HepG2 (cell line): ENCODE data around the gene TTC31. TPM values are rescaled to one million over a fixed set of nuclear protein-coding genes. Genes with fewer than 3 reads are reported as not detected.
A peak's percentile ranks its signal among the peaks of the same experiment; 100 is the strongest.

Source experiments
- CHCHD3 ChIP-seq: sonication (generic); formaldehyde crosslinking; IDR thresholded peaks from 2 replicates; pipeline ENCODE4 v1.8.0; 2022; ENCODE audit warnings: mild to moderate bottlenecking, missing genetic modification reagents, moderate library complexity
- NR1H2 ChIP-seq: sonication (generic); formaldehyde crosslinking; IDR thresholded peaks from 2 replicates; pipeline ENCODE4 v1.8.1; 2022; ENCODE audit warnings: low read depth, missing genetic modification reagents, borderline replicate concordance
- PHF8 ChIP-seq: sonication (generic); formaldehyde crosslinking; IDR thresholded peaks from 2 replicates; pipeline ENCODE4 v1.5.0; 2020; ENCODE audit warnings: missing genetic modification reagents
- RBM22 ChIP-seq: fragments of 200-400 bp; formaldehyde crosslinking; optimal IDR thresholded peaks from 2 replicates; pipeline ENCODE3; 2017; ENCODE audit warnings: mild to moderate bottlenecking, low read length, moderate library complexity
- TAF1 ChIP-seq: sonication (generic); formaldehyde crosslinking; IDR thresholded peaks from 2 replicates; pipeline ENCODE4 v1.4.0; 2020; ENCODE audit warnings: missing genetic modification reagents
- YEATS4 ChIP-seq: sonication (generic); formaldehyde crosslinking; IDR thresholded peaks from 2 replicates; pipeline ENCODE4 v1.4.0; 2020; ENCODE audit warnings: missing genetic modification reagents, borderline replicate concordance
- ZBTB7A ChIP-seq: sonication (generic); formaldehyde crosslinking; IDR thresholded peaks from 2 replicates; pipeline ENCODE4 v1.8.0; 2022; ENCODE audit warnings: mild to moderate bottlenecking, missing genetic modification reagents
- ZNF256 ChIP-seq: sonication (generic); formaldehyde crosslinking; conservative IDR thresholded peaks from 2 replicates; pipeline ENCODE4 v1.4.0; 2020; ENCODE audit warnings: missing genetic modification reagents
- ZNF367 ChIP-seq: sonication (generic); formaldehyde crosslinking; IDR thresholded peaks from 2 replicates; pipeline ENCODE4 v1.4.0; 2020; ENCODE audit warnings: missing genetic modification reagents, borderline replicate concordance
- ZNF660 ChIP-seq: sonication (generic); formaldehyde crosslinking; IDR thresholded peaks from 2 replicates; pipeline ENCODE4 v1.5.1; 2020; ENCODE audit warnings: mild to moderate bottlenecking, low read depth, missing genetic modification reagents, borderline replicate concordance
- ZNF724P ChIP-seq: sonication (generic); formaldehyde crosslinking; IDR thresholded peaks from 2 replicates; pipeline ENCODE4 v1.8.0; 2022; ENCODE audit warnings: missing genetic modification reagents, borderline replicate concordance
- ZSCAN12 ChIP-seq: sonication (generic); formaldehyde crosslinking; IDR thresholded peaks from 2 replicates; pipeline ENCODE4 v1.9.0; 2021; ENCODE audit warnings: mild to moderate bottlenecking, missing genetic modification reagents
- polyA plus RNA-seq, 8 experiments: library from polyadenylated mRNA; depleted of rRNA in 3 of 8; stranded (reverse) in 7 of 8; unstranded in 1 of 8; fragments of >200 nt; fragmentation: Illumina TruSeq in 4 of 8; extraction: Trizol in 4 of 8; gene quantifications; 2 replicates each; pipeline versions ENCODE4 v1.2.1 to v1.2.3, GENCODE V29; 2011 to 2016; ENCODE audit warnings: low read depth in 4 of 8, missing spikeins in 1 of 8, mixed read lengths in 1 of 8; ENCODE audit not compliant: insufficient read depth in 1 of 8
- total RNA-seq, 5 experiments: library from RNA; depleted of rRNA; stranded (reverse); fragments of >200 nt; fragmentation: Illumina TruSeq; extraction: Trizol; gene quantifications; 2 replicates each; pipeline ENCODE4 v1.2.3, GENCODE V29; 2016; ENCODE audit warnings: low read depth in 1 of 5
- TF ChIP-seq, protein P1 (sequence below): sonication (generic); formaldehyde crosslinking; IDR thresholded peaks from 2 replicates; pipeline ENCODE4 v1.8.0; 2022; ENCODE audit warnings: mild to moderate bottlenecking, missing genetic modification reagents; ENCODE audit not compliant: insufficient replicate concordance
- TF ChIP-seq, protein P2 (sequence below): sonication (generic); formaldehyde crosslinking; IDR thresholded peaks from 2 replicates; pipeline ENCODE4 v1.8.0; 2023; ENCODE audit warnings: mild to moderate bottlenecking, missing genetic modification reagents
- TF ChIP-seq, protein P3 (sequence below), 2 experiments: sonication (generic) in 1 of 2; formaldehyde crosslinking in 1 of 2; IDR thresholded peaks; 2 replicates each; pipeline versions ENCODE4 v1.4.0 to v1.6.1; 2018 to 2020; ENCODE audit warnings: missing genetic modification reagents in 2 of 2, borderline replicate concordance in 1 of 2, low read depth in 1 of 2, mild to moderate bottlenecking in 1 of 2, missing biosample characterization in 1 of 2
- TF ChIP-seq, protein P4 (sequence below): sonication (generic); formaldehyde crosslinking; IDR thresholded peaks from 2 replicates; pipeline ENCODE4 v1.4.0; 2020; ENCODE audit warnings: missing genetic modification reagents
- TF ChIP-seq, protein P5 (sequence below): sonication (generic); formaldehyde crosslinking; IDR thresholded peaks from 2 replicates; pipeline ENCODE4 v1.8.1; 2023; ENCODE audit warnings: mild to moderate bottlenecking, inconsistent platforms, moderate library complexity, missing genetic modification reagents, borderline replicate concordance

Gene TTC31
- total and polyA plus RNA-seq, 2 of the 13 experiments (the other 11 are each of a cell fraction or from before 2014, with no cell fraction given): 28.3 to 39.5 TPM

DNA sequence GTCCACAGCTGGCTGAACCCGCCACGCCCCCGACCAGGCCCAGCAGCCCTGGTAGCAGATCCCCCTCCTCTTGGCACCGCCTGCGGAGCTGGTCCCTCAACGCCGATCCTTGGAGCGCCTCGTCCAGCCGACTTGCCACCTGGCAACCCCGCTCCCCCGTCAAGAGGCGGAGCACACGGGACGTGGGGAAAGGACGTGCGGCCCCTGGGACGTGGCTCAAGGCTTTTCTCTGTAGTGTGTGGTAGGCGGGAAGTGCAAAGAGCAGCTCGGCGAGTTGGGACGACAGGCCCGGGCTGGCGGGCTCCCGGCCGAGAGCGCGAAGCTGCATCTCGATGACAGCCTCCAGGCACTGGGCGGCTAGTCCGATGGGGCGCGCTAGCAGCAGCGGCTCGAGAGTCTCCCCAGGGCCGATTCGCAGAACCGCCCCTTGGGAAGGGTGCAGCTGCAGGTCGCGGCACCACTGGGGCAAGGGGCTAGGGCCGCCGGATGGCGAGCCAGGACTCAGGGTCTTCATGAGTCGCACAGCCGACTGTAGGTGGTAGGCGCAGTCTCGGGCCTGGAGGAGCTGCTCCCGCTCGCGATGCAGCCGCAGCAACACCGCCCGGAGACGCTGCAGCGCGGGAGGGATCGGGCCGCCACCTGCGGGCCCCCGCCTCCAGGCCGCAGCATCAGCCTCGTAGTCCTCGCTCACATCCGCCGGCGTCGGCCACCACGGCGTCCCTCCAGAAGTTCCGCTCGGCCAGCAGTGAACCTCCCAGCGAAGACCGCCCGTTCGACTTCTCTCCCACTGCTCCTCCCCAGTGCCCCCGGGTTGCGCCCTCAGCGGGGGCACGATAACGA lies 700 bp upstream of the TTC31 start (continued):
- TF ChIP-seq, protein P1, sequence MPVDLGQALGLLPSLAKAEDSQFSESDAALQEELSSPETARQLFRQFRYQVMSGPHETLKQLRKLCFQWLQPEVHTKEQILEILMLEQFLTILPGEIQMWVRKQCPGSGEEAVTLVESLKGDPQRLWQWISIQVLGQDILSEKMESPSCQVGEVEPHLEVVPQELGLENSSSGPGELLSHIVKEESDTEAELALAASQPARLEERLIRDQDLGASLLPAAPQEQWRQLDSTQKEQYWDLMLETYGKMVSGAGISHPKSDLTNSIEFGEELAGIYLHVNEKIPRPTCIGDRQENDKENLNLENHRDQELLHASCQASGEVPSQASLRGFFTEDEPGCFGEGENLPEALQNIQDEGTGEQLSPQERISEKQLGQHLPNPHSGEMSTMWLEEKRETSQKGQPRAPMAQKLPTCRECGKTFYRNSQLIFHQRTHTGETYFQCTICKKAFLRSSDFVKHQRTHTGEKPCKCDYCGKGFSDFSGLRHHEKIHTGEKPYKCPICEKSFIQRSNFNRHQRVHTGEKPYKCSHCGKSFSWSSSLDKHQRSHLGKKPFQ (CRISPR knock-in tag): no peak
- TF ChIP-seq RBM22 (no peak), ZBTB7A (CRISPR knock-in tag) (no peak; the same call in 1 of the 2 replicates), YEATS4 (CRISPR knock-in tag) (peak; percentile 83), TAF1 (no peak), ZNF367 (CRISPR knock-in tag) (peak; percentile 55), ZSCAN12 (CRISPR knock-in tag) (no peak), CHCHD3 (0 out of 2 replicates have a peak, but pooled peaks have one; percentile 59), ZNF724P (CRISPR knock-in tag) (peak; percentile 57), ZNF256 (CRISPR knock-in tag) (peak; percentile 75; the same call in 1 of the 2 replicates), ZNF660 (CRISPR knock-in tag) (no peak; the same call in 1 of the 2 replicates), NR1H2 (CRISPR knock-in tag) (no peak; the same call in 1 of the 2 replicates), PHF8 (no peak; the same call in 1 of the 2 replicates)
- TF ChIP-seq, protein P2, sequence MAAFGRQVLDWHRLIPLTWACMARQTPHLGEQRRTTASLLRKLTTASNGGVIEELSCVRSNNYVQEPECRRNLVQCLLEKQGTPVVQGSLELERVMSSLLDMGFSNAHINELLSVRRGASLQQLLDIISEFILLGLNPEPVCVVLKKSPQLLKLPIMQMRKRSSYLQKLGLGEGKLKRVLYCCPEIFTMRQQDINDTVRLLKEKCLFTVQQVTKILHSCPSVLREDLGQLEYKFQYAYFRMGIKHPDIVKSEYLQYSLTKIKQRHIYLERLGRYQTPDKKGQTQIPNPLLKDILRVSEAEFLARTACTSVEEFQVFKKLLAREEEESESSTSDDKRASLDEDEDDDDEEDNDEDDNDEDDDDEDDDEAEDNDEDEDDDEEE: peak; percentile 61
- TF ChIP-seq, protein P3, sequence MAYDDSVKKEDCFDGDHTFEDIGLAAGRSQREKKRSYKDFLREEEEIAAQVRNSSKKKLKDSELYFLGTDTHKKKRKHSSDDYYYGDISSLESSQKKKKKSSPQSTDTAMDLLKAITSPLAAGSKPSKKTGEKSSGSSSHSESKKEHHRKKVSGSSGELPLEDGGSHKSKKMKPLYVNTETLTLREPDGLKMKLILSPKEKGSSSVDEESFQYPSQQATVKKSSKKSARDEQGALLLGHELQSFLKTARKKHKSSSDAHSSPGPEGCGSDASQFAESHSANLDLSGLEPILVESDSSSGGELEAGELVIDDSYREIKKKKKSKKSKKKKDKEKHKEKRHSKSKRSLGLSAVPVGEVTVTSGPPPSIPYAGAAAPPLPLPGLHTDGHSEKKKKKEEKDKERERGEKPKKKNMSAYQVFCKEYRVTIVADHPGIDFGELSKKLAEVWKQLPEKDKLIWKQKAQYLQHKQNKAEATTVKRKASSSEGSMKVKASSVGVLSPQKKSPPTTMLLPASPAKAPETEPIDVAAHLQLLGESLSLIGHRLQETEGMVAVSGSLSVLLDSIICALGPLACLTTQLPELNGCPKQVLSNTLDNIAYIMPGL (CRISPR knock-in tag; IDR thresholded peaks at IDR 0.05; ENCODE audit: borderline replicate concordance in 1 of 2, low read depth in 1 of 2): no peak
- TF ChIP-seq, protein P4, sequence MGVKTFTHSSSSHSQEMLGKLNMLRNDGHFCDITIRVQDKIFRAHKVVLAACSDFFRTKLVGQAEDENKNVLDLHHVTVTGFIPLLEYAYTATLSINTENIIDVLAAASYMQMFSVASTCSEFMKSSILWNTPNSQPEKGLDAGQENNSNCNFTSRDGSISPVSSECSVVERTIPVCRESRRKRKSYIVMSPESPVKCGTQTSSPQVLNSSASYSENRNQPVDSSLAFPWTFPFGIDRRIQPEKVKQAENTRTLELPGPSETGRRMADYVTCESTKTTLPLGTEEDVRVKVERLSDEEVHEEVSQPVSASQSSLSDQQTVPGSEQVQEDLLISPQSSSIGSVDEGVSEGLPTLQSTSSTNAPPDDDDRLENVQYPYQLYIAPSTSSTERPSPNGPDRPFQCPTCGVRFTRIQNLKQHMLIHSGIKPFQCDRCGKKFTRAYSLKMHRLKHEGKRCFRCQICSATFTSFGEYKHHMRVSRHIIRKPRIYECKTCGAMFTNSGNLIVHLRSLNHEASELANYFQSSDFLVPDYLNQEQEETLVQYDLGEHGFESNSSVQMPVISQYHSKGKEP (CRISPR knock-in tag): 0 out of 2 replicates have a peak, but pooled peaks have one; percentile 64
- TF ChIP-seq, protein P5, sequence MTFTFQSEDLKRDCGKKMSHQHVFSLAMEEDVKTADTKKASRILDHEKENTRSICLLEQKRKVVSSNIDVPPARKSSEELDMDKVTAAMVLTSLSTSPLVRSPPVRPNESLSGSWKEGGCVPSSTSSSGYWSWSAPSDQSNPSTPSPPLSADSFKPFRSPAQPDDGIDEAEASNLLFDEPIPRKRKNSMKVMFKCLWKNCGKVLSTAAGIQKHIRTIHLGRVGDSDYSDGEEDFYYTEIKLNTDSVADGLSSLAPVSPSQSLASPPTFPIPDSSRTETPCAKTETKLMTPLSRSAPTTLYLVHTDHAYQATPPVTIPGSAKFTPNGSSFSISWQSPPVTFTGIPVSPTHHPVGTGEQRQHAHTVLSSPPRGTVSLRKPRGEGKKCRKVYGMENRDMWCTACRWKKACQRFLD (CRISPR knock-in tag): peak; percentile 72
